D341Med (cell line): ENCODE results near the gene SAC3D1.

Source experiments
- DNase-seq: peaks from one replicate; pipeline ENCODE4 v3.0.0; 2012; ENCODE audit warnings: low spot score

The SAC3D1 gene

GRCh38 chr11:65089621-65090020 lies 48.6 kb downstream of the SAC3D1 start:
- no peak for DNase-seq

- no peak for DNase-seq
Measured at GRCh38 chr11:65090628-65091027, 49.6 kb downstream of the SAC3D1 start.
